ENCODE data around the gene YY1.

YY1 gene

DNA sequence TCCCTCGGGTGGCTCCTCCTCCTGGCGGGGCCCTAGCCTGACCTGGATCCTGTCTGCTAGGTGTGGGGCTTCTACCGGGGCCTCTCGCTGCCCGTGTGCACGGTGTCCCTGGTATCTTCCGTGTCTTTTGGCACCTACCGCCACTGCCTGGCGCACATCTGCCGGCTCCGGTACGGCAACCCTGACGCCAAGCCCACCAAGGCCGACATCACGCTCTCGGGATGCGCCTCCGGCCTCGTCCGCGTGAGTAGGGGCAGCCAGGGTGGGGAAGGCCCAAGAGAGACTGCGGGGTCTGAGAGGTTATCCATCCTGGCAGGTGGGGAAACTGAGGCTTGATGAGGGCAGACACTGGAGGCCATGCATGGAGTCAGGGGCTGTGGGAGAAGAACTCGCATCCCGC lies 88.2 kb downstream of the YY1 start:
- ChIA-PET POLR2A (ENCODE audit: low non-redundant PET) (no interaction called here), CTCF (no interaction called here)
- H3K27ac ChIP-seq, result no peak overlapping the region
- DNase-seq (ENCODE audit: low spot score), result no peak
- TF ChIP-seq, protein P1, sequence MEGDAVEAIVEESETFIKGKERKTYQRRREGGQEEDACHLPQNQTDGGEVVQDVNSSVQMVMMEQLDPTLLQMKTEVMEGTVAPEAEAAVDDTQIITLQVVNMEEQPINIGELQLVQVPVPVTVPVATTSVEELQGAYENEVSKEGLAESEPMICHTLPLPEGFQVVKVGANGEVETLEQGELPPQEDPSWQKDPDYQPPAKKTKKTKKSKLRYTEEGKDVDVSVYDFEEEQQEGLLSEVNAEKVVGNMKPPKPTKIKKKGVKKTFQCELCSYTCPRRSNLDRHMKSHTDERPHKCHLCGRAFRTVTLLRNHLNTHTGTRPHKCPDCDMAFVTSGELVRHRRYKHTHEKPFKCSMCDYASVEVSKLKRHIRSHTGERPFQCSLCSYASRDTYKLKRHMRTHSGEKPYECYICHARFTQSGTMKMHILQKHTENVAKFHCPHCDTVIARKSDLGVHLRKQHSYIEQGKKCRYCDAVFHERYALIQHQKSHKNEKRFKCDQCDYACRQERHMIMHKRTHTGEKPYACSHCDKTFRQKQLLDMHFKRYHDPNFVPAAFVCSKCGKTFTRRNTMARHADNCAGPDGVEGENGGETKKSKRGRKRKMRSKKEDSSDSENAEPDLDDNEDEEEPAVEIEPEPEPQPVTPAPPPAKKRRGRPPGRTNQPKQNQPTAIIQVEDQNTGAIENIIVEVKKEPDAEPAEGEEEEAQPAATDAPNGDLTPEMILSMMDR (conservative IDR thresholded peaks at IDR 0.05; ENCODE audit: low read depth), result no peak

DNA sequence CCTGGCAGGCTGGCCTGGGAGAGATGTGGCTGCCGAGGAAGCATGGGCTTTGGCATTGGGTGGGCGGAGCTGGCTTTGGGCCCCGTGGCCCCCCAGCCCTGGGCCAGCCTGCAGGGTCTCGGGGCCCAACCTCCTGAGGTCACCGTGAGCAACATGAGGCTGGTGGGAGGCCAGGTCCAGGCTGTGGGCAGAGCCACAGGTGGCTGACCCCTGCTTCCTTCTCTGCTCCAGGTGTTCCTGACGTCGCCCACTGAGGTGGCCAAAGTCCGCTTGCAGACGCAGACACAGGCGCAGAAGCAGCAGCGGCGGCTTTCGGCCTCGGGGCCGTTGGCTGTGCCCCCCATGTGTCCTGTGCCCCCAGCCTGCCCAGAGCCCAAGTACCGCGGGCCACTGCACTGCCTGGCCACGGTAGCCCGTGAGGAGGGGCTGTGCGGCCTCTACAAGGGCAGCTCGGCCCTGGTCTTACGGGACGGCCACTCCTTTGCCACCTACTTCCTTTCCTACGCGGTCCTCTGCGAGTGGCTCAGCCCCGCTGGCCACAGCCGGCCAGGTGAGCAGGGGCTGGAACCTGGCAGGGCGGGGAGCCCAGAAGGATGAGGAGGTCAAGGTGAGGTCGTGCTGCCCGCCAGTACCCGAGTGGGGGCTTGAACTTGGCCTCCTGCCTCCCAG lies 89.7 kb downstream of the YY1 start:
- POLR2A ChIA-PET (ENCODE audit: low non-redundant PET), result no interaction called here
- CTCF ChIA-PET, result no interaction called here
- no peak for DNase-seq (ENCODE audit: low spot score)
- TF ChIP-seq, protein P1 (conservative IDR thresholded peaks at IDR 0.05; ENCODE audit: low read depth), result no peak
- H3K27ac ChIP-seq, result no peak overlapping the region

DNA sequence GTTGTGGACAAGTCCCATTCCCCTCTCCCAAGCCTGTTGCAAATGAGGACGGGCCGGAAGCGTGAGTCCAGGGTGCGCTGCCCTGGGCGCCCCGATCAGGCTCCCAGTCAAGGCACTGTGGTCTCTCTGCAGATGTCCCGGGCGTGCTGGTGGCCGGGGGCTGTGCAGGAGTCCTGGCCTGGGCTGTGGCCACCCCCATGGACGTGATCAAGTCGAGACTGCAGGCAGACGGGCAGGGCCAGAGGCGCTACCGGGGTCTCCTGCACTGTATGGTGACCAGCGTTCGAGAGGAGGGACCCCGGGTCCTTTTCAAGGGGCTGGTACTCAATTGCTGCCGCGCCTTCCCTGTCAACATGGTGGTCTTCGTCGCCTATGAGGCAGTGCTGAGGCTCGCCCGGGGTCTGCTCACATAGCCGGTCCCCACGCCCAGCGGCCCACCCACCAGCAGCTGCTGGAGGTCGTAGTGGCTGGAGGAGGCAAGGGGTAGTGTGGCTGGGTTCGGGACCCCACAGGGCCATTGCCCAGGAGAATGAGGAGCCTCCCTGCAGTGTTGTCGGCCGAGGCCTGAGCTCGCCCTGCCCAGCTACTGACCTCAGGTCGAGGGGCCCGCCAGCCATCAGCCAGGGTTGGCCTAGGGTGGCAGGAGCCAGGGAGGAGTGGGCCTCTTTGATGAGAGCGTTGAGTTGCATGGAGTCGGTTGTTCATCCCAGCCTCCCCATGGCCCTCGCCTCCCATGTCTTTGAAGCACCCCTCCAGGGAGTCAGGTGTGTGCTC lies 90.5 kb downstream of the YY1 start:
- CTCF ChIA-PET, result interaction anchor here (0.6 kb wide), 1 partner anchor 8 kb away, joined by 4 read pairs; no protein-coding TSS in a partner anchor
- H3K27ac ChIP-seq, result no peak overlapping the region
- TF ChIP-seq, protein P1 (conservative IDR thresholded peaks at IDR 0.05; ENCODE audit: low read depth), result no peak
- POLR2A ChIA-PET (ENCODE audit: low non-redundant PET), result no interaction called here
- no peak for DNase-seq (ENCODE audit: low spot score)

DNA sequence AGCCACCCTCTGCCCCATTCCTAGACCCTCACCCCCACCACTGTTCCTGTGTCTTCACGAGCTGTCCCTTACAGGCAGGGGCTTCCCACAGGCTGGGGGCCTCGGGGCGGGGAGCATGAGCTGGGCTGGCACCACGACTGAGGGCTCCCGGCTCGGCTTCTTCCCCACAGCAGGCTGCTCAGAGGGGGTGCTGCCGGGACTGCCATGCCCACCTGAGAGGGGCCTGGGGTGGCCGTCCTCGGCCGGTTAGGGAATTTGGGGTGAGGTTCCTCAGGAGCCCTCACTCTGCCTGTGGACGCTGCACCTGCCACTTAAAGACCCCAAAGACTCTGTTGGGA lies 91.0 kb downstream of the YY1 start:
- TF ChIP-seq, protein P1 (conservative IDR thresholded peaks at IDR 0.05; ENCODE audit: low read depth), result no peak
- DNase-seq (ENCODE audit: low spot score), result no peak
- CTCF ChIA-PET, result interaction anchor here (0.6 kb wide), 1 partner anchor 7 kb away, joined by 4 read pairs; no protein-coding TSS in a partner anchor
- POLR2A ChIA-PET (ENCODE audit: low non-redundant PET), result no interaction called here
- no peak overlapping the region for H3K27ac ChIP-seq

DNA sequence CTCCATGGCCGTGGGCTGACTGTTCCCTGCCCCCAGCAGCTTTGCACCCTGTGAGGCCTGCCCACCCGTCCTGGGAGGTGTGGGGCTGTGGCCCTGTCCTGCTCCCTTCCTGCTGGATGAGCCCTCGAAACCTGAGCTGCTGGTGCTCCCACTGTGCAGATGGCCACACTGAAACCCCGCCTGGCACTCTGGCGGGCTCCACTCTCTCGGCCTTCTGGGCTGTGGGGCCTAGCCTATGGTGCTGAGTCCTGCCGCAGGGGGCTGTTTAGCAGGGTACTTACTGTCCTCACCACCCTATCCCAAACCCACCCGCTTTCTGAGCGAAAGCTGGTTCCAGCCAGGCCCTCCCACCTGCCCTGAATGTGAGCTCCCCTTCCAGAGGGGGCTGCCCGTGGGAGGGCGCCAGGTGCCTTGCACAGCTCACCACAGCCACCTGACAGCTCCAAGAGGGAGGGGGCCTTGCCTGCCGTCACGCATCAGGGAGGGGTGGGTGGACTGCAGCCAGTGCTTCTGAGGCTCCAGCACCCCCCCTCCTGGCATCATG lies 91.5 kb downstream of the YY1 start:
- ChIA-PET CTCF (interaction anchor here (0.6 kb wide), 1 partner anchor 8 kb away, joined by 3 read pairs; no protein-coding TSS in a partner anchor), POLR2A (ENCODE audit: low non-redundant PET) (no interaction called here)
- H3K27ac ChIP-seq, result no peak overlapping the region
- TF ChIP-seq, protein P1 (conservative IDR thresholded peaks at IDR 0.05; ENCODE audit: low read depth), result no peak
- DNase-seq (ENCODE audit: low spot score), result no peak

DNA sequence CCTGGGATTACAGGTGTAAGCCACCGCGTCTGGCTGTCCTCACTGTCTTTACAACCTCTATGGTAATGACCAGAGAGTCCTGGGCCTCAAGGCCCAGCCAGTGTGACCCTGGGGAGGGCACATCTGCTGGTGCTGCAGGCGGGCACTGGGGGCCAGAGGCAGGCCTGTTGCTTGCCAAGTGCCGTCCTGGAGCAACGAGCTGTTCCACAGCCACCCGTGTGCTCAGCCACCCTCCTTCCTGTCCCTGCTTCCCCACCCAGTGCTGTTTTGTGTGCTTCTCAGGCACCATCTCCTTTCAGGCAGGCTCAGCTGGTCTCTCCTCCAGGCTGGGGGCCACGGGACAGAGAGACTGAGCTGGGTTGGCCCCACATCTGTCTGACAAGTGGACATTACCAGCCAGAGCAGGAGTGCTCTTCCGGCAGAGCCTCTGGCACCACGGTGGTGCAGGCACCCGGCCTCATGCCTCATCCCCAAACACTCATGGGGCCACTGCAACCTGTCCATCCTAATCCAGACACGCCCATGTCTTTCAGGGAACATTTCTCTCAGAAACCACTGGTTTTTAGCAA lies 93.2 kb downstream of the YY1 start:
- CTCF ChIA-PET, result interaction anchor here (0.7 kb wide), 1 partner anchor 25 kb away, joined by 3 read pairs; no protein-coding TSS in a partner anchor
- POLR2A ChIA-PET (ENCODE audit: low non-redundant PET), result no interaction called here
- DNase-seq (ENCODE audit: low spot score), result no peak
- H3K27ac ChIP-seq, result peak overlapping the region; percentile 3; the same call in 1 of the 2 replicates
- TF ChIP-seq, protein P1 (conservative IDR thresholded peaks at IDR 0.05; ENCODE audit: low read depth), result no peak

Measured in RWPE1 (cell line).